ENCODE measurements around the gene TRIP13. TPM values are rescaled to one million over a fixed set of nuclear protein-coding genes. Genes with fewer than 3 reads are reported as not detected.

TRIP13 gene
- total RNA-seq, 4 donors from 2014 or later: 0.41 to 1.6 (median 0.50) TPM

DNA sequence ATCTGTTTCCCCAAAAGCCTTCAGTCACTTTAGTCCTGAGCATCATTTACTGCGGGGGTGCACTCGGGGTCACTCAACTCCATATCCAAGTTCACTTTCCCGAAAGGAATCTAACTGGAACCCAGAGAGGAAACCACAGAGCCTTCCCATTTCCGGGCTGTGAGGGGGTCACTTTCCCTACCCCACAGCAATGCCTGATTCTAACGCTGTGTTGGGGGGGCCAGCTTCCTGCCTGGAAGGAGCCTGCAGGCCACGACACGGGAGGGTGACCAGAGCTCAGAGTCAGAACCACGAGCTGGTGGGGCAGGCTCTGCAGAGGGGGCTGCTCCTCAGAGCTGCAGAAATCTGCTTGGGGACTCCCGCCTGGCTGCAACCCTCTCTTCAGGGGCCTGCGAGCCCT lies 20.4 kb upstream of the TRIP13 start:
- no peak for TF ChIP-seq POLR2A (IDR thresholded peaks at IDR 0.05)
- TF ChIP-seq, protein P1, sequence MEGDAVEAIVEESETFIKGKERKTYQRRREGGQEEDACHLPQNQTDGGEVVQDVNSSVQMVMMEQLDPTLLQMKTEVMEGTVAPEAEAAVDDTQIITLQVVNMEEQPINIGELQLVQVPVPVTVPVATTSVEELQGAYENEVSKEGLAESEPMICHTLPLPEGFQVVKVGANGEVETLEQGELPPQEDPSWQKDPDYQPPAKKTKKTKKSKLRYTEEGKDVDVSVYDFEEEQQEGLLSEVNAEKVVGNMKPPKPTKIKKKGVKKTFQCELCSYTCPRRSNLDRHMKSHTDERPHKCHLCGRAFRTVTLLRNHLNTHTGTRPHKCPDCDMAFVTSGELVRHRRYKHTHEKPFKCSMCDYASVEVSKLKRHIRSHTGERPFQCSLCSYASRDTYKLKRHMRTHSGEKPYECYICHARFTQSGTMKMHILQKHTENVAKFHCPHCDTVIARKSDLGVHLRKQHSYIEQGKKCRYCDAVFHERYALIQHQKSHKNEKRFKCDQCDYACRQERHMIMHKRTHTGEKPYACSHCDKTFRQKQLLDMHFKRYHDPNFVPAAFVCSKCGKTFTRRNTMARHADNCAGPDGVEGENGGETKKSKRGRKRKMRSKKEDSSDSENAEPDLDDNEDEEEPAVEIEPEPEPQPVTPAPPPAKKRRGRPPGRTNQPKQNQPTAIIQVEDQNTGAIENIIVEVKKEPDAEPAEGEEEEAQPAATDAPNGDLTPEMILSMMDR (IDR thresholded peaks at IDR 0.05 in 4 of 5, conservative IDR thresholded peaks at IDR 0.05 in 1 of 5): no peak
- DNase-seq (no peak), ATAC-seq (no peak)
- Histone ChIP-seq H3K4me3 (no peak overlapping the region), H3K9me3 (no peaks in the 10 kb centered on the region), H3K36me3 (peaks cover 0 to 83% of the 10 kb centered on the region in 2 donors), H3K27me3 (no peaks in the 10 kb centered on the region), H3K27ac (no peak overlapping the region), H3K4me1 (no peaks in the 10 kb centered on the region)
- intact Hi-C loops (cut with DNase I; ENCODE audit: low total_unique reads) (no loop called here), in situ Hi-C loops (cut with MboI; ENCODE audit: low sequenced_read_pairs in 4 of 4) (no loop called here)

DNA sequence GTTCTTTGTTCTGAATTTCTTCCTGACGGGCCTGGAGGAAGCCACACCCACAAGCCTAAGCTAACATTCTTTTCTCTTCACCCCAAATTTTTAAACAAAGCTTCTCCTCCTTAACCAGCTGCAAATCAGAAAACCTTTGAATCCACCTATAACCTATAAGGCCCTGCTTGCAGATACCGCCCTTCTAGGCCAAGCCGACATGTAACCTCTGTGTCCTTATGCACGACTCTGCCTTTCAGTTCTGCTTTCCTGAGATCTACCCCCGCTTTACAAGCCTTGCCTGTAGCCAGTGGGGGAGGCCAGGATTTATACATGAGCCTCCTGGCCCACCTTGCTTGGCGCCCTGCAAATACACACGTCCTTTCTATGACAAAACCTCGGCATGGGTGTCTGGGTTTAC lies 19.4 kb upstream of the TRIP13 start:
- Histone ChIP-seq H3K9me3 (no peaks in the 10 kb centered on the region), H3K27ac (no peak overlapping the region), H3K27me3 (no peaks in the 10 kb centered on the region), H3K4me3 (no peak overlapping the region), H3K36me3 (peaks cover 0 to 84% of the 10 kb centered on the region in 2 donors), H3K4me1 (no peaks in the 10 kb centered on the region)
- intact Hi-C loops (cut with DNase I; ENCODE audit: low total_unique reads): no loop called here
- in situ Hi-C loops (cut with MboI; ENCODE audit: low sequenced_read_pairs in 4 of 4): no loop called here
- TF ChIP-seq POLR2A (IDR thresholded peaks at IDR 0.05): no peak
- TF ChIP-seq, protein P1 (IDR thresholded peaks at IDR 0.05 in 4 of 5, conservative IDR thresholded peaks at IDR 0.05 in 1 of 5): no peak
- no peak for DNase-seq
- no peak for ATAC-seq

DNA sequence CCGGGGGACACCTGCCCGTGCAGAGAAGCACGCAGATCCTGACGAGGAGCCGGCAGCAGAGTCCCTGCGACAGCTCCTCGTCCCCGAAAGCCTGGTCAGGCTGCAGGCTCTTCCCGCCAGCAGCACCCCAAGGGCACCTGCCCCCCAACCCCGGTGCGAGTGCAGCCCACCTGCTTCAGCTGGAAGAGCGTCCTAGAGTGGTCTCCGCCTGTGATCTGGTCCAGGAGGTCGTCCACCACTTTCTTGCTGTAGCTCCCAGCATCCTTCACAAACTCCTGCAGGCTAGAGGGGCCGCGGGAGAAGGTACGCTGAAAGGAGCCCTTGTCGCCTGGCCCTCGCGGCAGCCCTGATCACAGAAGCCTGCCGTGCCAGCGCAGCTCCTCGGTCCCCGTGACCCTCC lies 16.8 kb upstream of the TRIP13 start:
- intact Hi-C loops (cut with DNase I; ENCODE audit: low total_unique reads) (no loop called here), in situ Hi-C loops (cut with MboI; ENCODE audit: low sequenced_read_pairs in 4 of 4) (no loop called here)
- no peak overlapping the region for H3K27ac ChIP-seq

DNA sequence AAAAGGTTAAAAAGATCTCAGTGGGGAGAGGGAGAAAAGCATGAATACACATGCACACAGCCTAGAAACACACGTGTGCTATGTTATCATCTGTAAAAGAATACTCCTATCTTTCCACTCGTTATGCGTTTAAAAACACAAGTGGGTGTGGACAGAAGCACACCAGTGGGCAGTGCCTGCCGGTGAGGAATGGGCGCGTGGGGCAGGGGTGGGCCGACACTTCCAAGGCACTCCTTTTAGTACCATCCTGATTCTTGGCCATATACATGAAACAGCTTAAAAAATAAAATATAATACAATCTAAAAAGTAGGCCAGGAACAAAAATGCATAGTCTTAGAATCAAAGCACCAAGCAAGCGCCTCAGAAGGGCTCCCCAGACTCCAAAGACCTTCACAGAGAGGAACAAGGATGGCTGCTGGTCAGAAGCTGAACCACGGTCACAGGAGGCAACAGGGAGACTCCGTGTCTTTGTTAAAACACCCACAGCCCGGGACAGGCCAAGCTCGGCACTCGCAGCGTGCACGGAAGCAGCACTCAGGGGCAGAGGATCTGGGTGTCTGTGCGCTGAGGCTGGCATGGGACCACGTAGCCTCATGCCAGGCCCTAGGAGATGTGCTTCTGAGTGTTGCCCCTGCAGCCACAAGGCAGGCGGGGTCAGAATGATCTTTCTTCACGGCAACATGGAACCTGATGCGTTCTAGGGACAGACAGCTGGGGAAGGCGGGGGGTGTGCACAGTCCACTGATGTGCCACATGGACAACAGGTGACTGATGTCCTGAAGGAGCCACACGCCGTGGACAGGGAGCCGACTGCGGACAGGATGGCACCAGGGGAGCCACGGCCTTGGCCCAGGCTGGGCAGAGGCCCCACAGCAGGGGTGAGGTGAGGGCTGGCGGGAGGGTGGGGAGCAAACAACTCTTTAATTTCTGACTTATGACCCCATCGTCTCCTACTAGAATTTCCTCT lies 16.0 kb upstream of the TRIP13 start:
- ATAC-seq (no peak), DNase-seq (no peak)
- no peak for TF ChIP-seq POLR2A (IDR thresholded peaks at IDR 0.05)
- TF ChIP-seq, protein P1 (IDR thresholded peaks at IDR 0.05 in 4 of 5, conservative IDR thresholded peaks at IDR 0.05 in 1 of 5): no peak
- Histone ChIP-seq H3K36me3 (peaks cover 0 to 61% of the 10 kb centered on the region in 2 donors), H3K4me1 (no peaks in the 10 kb centered on the region), H3K4me3 (no peak overlapping the region), H3K9me3 (no peaks in the 10 kb centered on the region), H3K27ac (no peak overlapping the region), H3K27me3 (no peaks in the 10 kb centered on the region)
- in situ Hi-C loops (cut with MboI; ENCODE audit: low sequenced_read_pairs in 4 of 4) (no loop called here), intact Hi-C loops (cut with DNase I; ENCODE audit: low total_unique reads) (no loop called here)

More for the DNA sequence above, 16.8 kb upstream of the TRIP13 start:
- H3K27me3 ChIP-seq: no peaks in the 10 kb centered on the region
- TF ChIP-seq, protein P1 (IDR thresholded peaks at IDR 0.05 in 4 of 5, conservative IDR thresholded peaks at IDR 0.05 in 1 of 5): no peak
- TF ChIP-seq POLR2A (IDR thresholded peaks at IDR 0.05): no peak
- H3K36me3 ChIP-seq: peaks cover 0 to 61% of the 10 kb centered on the region in 2 donors
- no peaks in the 10 kb centered on the region for H3K9me3 ChIP-seq
- ATAC-seq: no peak
- H3K4me1 ChIP-seq: no peaks in the 10 kb centered on the region
- no peak for DNase-seq
- no peak overlapping the region for H3K4me3 ChIP-seq

All from gastrocnemius medialis (tissue), 4 donors.